ENCODE results near the gene AGBL3. TPM values are rescaled to one million over a fixed set of nuclear protein-coding genes. Genes with fewer than 3 reads are reported as not detected.

AGBL3 gene
- total RNA-seq, 2 experiments from 2014 or later, result 2.2 to 3.6 TPM

DNA sequence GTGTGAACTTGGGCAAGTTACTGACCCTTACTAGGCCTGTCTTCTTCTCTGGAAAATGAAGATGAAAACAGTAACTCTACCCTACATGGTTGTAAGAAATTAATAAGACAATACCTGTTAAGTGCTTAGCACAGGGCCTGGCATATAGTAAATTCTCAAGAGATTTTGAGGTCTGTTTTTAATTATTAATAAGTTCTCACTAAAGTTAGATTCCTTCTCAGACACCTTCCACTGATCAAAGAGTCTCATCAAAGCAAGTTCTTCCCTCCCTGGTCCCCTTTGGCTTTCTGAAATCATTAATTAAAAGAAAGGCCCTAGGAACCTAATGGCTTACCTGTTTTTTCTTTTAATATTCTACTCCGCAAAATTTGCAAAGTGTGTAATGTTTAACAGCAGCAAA lies 166.1 kb downstream of the AGBL3 start:
- peak overlapping the region; percentile 9 for H3K27ac Mint-ChIP-seq
- no peak overlapping the region for H3K4me3 Mint-ChIP-seq
- peaks cover 77% of the 10 kb centered on the region for H3K36me3 Mint-ChIP-seq (ENCODE audit: low read depth)
- CTCF ChIA-PET, result no interaction called here
- H3K9me3 Mint-ChIP-seq (ENCODE audit: insufficient read depth), result peaks cover 42% of the 10 kb centered on the region
- POLR2A ChIA-PET, result no interaction called here
- no peak for DNase-seq
- ATAC-seq, result no peak
- no peaks in the 10 kb centered on the region for H3K27me3 Mint-ChIP-seq (ENCODE audit: low read depth)
- H3K4me1 Mint-ChIP-seq (ENCODE audit: low read depth), result peaks cover 42% of the 10 kb centered on the region

DNA sequence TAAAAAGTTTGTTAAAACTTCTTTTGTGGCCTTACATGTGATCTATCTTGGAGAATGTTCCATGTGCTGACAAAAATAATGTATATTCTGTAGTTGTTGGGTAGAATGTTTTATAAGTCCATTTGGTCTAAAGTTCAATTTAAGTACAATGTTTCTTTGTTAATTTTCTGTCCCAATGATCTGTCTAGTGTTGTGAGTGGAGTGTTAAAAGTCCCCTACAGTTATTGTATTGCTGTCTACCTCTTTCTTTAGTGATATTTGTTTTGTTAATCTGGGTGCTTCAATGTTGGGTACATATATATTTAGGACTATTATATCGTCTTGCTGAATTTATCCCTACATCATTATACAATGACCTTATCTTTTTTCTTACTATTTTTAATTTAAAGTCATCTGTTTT lies 168.4 kb downstream of the AGBL3 start:
- Mint-ChIP-seq H3K27me3 (ENCODE audit: low read depth) (no peaks in the 10 kb centered on the region), H3K4me3 (no peak overlapping the region), H3K4me1 (ENCODE audit: low read depth) (peaks cover 38% of the 10 kb centered on the region), H3K9me3 (ENCODE audit: insufficient read depth) (peaks cover 42% of the 10 kb centered on the region), H3K27ac (no peak overlapping the region), H3K36me3 (ENCODE audit: low read depth) (peaks cover 95% of the 10 kb centered on the region)
- POLR2A ChIA-PET, result no interaction called here
- ATAC-seq (no peak), DNase-seq (no peak)
- CTCF ChIA-PET, result no interaction called here

DNA sequence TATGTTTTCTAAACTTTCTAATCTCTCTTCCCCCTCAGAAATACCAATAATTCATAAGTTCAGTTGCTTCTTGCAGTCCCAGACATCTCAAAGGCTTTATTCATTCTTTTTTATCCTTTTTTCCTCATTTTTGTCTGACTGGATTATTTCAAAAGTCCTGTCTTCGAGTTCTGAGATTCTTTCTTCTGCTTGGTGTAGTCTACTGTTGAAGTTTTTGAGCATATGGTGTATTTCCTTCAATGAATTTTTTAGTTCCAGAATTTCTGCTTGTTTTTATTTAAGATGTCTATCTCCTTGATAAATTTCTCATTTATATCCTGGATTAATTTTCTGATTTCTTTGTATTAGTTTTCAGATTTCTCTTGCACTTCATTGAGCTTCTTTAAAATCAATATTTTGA lies 170.0 kb downstream of the AGBL3 start:
- CTCF ChIA-PET, result interaction anchor here (6.7 kb wide), 1 partner anchor 13 kb away, joined by 45 read pairs; the partner anchor contains the start of gene CYREN

DNA sequence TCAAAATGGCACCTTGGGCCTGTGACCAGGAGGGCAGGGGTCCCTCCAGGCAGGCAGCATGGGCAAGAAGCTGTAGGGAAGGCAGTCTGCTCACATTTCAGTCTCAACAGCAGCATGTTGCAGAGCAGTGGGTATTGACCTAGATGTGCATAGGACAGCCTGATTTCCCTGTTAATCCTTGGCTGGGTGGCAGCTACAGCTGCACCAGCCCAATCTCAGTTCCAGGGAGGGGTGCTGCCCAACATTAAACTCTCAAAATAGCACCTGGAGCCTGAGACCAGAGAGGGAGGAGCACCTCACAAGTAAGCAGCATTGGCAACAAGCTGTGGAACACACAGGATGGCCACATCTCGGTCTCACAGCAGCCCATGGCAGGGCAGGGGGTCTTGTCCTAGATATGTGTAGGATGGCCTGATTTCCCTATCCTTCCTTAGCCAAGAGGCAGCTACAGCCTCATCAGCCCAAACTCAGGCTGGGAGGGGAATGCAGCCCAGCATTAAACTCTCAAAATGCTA lies 171.9 kb downstream of the AGBL3 start:
- CTCF ChIA-PET, result interaction anchor here (6.7 kb wide), 1 partner anchor 11 kb away, joined by 45 read pairs; the partner anchor contains the start of gene CYREN
- POLR2A ChIA-PET, result interaction anchor here (0.6 to 0.8 kb wide), 2 partner anchors 9 to 11 kb away, joined by 3 to 6 read pairs; partner anchors contain the start of gene TMEM140
- Mint-ChIP-seq H3K4me3 (no peak overlapping the region), H3K36me3 (ENCODE audit: low read depth) (peaks cover 94% of the 10 kb centered on the region), H3K27me3 (ENCODE audit: low read depth) (no peaks in the 10 kb centered on the region), H3K27ac (no peak overlapping the region), H3K9me3 (ENCODE audit: insufficient read depth) (peaks cover 54% of the 10 kb centered on the region), H3K4me1 (ENCODE audit: low read depth) (peaks cover 32% of the 10 kb centered on the region)
- ATAC-seq (no peak), DNase-seq (no peak)

More for the DNA sequence above, 170.0 kb downstream of the AGBL3 start:
- DNase-seq, result no peak
- no peaks in the 10 kb centered on the region for H3K27me3 Mint-ChIP-seq (ENCODE audit: low read depth)
- peaks cover 95% of the 10 kb centered on the region for H3K36me3 Mint-ChIP-seq (ENCODE audit: low read depth)
- peaks cover 42% of the 10 kb centered on the region for H3K9me3 Mint-ChIP-seq (ENCODE audit: insufficient read depth)
- ATAC-seq, result no peak
- H3K4me1 Mint-ChIP-seq (ENCODE audit: low read depth), result peaks cover 37% of the 10 kb centered on the region
- POLR2A ChIA-PET, result interaction anchor here (1.0 kb wide), 1 partner anchor 8 kb away, joined by 4 read pairs; the partner anchor contains the start of gene TMEM140
- no peak overlapping the region for H3K27ac Mint-ChIP-seq
- H3K4me3 Mint-ChIP-seq, result no peak overlapping the region

DNA sequence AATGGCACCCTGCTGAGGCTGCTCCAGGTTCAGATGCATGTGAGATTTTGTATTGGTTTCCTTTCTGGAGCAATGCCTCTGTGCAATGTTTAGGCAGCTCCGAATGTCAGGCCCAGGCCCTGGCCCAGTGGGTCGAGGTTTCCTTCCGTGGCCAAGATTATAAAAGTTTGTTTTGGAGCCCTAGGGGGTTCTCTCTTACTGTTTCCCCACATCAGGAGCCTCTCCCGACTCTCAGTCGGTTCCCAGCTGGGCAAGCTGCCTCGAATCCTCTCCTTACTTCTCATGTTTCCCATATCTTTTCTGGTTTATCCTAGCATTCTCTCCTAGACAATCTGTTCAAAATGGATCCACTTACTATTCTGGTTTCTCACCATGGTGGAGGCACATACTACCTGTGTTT lies 172.6 kb downstream of the AGBL3 start:
- peaks cover 90% of the 10 kb centered on the region for H3K36me3 Mint-ChIP-seq (ENCODE audit: low read depth)
- H3K27me3 Mint-ChIP-seq (ENCODE audit: low read depth), result no peaks in the 10 kb centered on the region
- DNase-seq (no peak), ATAC-seq (no peak)
- H3K4me3 Mint-ChIP-seq, result no peak overlapping the region
- ChIA-PET CTCF (interaction anchor here (1.1 to 6.7 kb wide), 2 partner anchors 10 to 11 kb away, joined by 3 to 45 read pairs; partner anchors contain the start of genes CYREN and TMEM140), POLR2A (interaction anchor here (0.6 to 0.8 kb wide), 2 partner anchors 9 to 11 kb away, joined by 3 to 6 read pairs; partner anchors contain the start of gene TMEM140)
- H3K27ac Mint-ChIP-seq, result no peak overlapping the region
- H3K9me3 Mint-ChIP-seq (ENCODE audit: insufficient read depth), result peaks cover 50% of the 10 kb centered on the region
- H3K4me1 Mint-ChIP-seq (ENCODE audit: low read depth), result peaks cover 29% of the 10 kb centered on the region

DNA sequence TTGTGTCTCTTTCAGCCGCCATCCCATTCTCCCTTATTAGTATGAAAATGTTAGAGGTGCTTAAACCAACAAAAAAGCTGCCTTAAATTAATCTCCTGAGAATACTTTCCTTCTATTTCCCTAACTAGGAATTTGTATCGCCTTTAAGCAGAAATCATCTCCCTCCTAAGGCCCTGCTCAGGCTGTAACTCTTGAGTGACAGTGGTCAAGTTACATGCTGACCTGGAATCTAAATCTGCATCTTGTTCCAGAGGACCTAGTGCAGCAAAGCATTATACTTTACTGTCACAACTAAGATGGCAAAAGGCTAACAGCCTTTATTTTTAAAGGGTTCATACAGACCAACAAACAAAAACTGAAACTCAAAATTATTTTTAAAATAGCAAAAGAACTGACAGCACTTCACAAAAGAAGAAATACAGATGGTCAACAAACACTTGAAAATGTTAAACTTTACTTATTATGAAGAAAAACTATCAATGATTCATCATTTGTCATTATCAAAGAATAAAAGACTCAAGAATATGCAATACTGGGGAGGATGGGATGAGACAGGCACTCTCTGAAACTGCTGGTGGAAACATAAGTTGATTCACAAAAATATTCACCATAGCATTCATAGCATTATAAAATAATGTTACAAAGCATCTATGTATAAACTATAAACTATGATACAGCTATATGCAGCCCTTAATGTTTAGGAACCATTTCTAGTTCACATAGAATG lies 173.2 kb downstream of the AGBL3 start:
- Mint-ChIP-seq H3K9me3 (ENCODE audit: insufficient read depth) (peaks cover 43% of the 10 kb centered on the region), H3K27ac (no peak overlapping the region), H3K4me3 (no peak overlapping the region), H3K4me1 (ENCODE audit: low read depth) (peaks cover 29% of the 10 kb centered on the region), H3K27me3 (ENCODE audit: low read depth) (no peaks in the 10 kb centered on the region), H3K36me3 (ENCODE audit: low read depth) (peaks cover 90% of the 10 kb centered on the region)
- DNase-seq (no peak), ATAC-seq (no peak)
- CTCF ChIA-PET, result interaction anchor here (1.1 to 6.7 kb wide), 4 partner anchors 9 to 173 kb away, joined by 3 to 45 read pairs (median 6); partner anchors contain the start of genes AGBL3, CYREN and TMEM140
- POLR2A ChIA-PET, result interaction anchor here (1.5 to 2.4 kb wide), 3 partner anchors 10 to 12 kb away, joined by 4 to 10 read pairs (median 7); partner anchors contain the start of gene TMEM140

DNA sequence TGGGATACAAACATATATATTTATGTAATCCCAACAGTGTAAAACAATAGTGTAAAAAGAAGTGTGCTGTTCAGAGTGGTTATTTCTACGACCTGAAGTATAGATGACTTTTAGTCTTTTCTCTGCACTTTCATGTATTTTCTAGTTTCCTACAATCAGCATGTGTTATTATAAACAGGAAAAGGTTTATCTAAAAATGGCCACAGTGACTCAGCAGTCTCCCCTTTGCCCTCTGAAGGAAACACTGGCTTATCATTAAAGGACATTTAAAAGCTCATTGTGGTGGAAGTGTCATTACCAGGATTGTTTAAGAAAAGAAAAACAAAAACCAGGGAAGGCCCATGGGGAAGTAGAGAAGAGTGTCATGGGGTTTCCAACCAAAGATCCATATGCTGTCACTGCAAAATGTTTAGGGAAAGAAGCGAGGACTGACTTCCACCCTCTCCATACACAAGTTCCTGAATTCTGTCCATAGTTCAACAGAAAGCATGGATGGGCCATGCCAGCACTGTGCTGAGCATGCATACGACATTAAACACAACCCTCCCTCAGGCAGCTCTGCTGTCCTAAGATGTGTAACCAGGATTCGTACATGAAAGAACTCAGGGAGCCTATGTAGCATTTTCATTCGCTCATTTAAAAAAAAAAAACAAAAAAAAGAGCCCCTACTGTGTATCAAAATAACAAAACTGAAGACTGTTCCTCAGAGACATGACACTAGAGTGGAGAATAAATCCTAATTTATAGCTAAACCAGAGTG lies 174.0 kb downstream of the AGBL3 start:
- POLR2A ChIA-PET, result interaction anchor here (1.5 to 2.4 kb wide), 3 partner anchors 9 to 12 kb away, joined by 4 to 10 read pairs (median 7); partner anchors contain the start of gene TMEM140
- H3K4me3 Mint-ChIP-seq, result no peak overlapping the region

DNA sequence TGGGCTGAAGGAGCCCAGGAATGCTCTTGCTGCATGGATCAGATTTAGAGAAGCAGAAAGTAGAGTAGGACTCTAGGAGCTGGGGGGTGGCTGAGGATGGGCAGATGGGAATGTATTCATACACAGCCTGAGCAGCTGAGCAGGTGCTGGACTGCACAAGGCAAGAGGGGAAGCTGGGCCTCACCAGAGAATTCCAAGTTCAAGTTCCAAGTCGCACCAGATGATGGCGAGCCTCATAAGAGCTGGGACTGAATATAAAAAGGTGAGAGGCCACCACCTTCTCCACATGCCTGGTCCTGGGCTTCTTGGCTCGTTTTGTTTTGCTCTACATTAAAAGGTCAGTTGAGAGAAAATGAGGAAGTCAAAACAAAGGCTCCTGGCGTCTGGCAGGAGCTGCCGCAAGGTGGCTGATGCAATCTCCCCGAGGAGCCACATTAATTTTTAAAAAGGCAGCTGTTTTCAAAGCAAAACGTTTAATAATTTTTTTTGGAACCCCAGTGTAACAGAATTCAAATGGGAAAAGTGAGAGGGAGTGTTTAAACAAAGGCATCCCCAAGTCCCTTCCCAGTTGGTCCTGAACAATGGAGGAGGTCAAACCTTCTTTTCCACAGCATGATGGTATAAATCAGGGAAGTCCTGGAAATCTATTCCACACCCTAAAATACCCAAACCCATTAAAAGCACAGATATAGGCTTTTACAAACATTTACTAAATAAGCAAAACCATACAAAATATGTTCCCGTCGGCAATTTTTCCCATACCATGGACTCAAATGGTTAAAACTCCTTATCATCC lies 174.7 kb downstream of the AGBL3 start:
- Mint-ChIP-seq H3K36me3 (ENCODE audit: low read depth) (peaks cover 89% of the 10 kb centered on the region), H3K4me3 (no peak overlapping the region), H3K4me1 (ENCODE audit: low read depth) (peaks cover 33% of the 10 kb centered on the region), H3K27me3 (ENCODE audit: low read depth) (no peaks in the 10 kb centered on the region), H3K27ac (peak overlapping the region; percentile 63), H3K9me3 (ENCODE audit: insufficient read depth) (peaks cover 28% of the 10 kb centered on the region)
- ATAC-seq, result no peak
- CTCF ChIA-PET, result interaction anchor here (1.3 to 6.7 kb wide), 4 partner anchors 8 to 175 kb away, joined by 5 to 45 read pairs (median 7); partner anchors contain the start of genes AGBL3, CYREN and TMEM140
- no peak for DNase-seq
- POLR2A ChIA-PET, result interaction anchor here (1.5 to 2.4 kb wide), 3 partner anchors 8 to 13 kb away, joined by 4 to 10 read pairs (median 7); partner anchors contain the start of gene TMEM140

More for the DNA sequence above, 174.0 kb downstream of the AGBL3 start:
- Mint-ChIP-seq H3K4me1 (ENCODE audit: low read depth) (peaks cover 29% of the 10 kb centered on the region), H3K27ac (peak overlapping the region; percentile 53), H3K9me3 (ENCODE audit: insufficient read depth) (peaks cover 36% of the 10 kb centered on the region), H3K36me3 (ENCODE audit: low read depth) (peaks cover 89% of the 10 kb centered on the region), H3K27me3 (ENCODE audit: low read depth) (no peaks in the 10 kb centered on the region)
- ATAC-seq (peak; percentile 18), DNase-seq (no peak)
- CTCF ChIA-PET, result interaction anchor here (1.1 to 6.7 kb wide), 5 partner anchors 9 to 174 kb away, joined by 3 to 45 read pairs (median 6); partner anchors contain the start of genes AGBL3, CYREN and TMEM140

DNA sequence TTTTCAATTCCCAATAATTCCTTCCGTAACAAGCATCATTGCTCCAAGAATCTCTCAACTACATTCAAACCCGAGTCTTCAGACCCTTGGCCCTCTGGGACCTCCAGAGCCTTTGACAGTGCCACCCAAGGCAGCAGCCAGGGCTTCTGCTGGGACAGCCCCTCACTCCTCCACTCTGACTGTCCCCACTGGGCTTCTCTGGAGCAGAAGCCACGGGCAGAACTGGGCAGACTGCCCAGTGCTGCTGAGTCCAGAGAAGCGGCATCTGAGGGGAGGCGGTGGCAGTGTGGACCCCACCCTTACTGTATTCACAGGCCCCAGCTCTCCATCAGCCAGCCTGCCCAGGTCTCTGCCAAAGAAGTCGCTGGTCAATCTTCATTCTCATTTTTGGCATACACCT lies 175.4 kb downstream of the AGBL3 start:
- Mint-ChIP-seq H3K9me3 (ENCODE audit: insufficient read depth) (peaks cover 22% of the 10 kb centered on the region), H3K4me3 (no peak overlapping the region), H3K27ac (peak overlapping the region; percentile 63), H3K27me3 (ENCODE audit: low read depth) (no peaks in the 10 kb centered on the region), H3K36me3 (ENCODE audit: low read depth) (peaks cover 89% of the 10 kb centered on the region), H3K4me1 (ENCODE audit: low read depth) (peaks cover 38% of the 10 kb centered on the region)
- CTCF ChIA-PET, result interaction anchor here (1.3 to 6.7 kb wide), 2 partner anchors 8 to 14 kb away, joined by 6 to 45 read pairs; partner anchors contain the start of genes CYREN and TMEM140
- POLR2A ChIA-PET, result interaction anchor here (0.7 to 2.4 kb wide), 3 partner anchors 14 to 174 kb away, joined by 3 to 7 read pairs (median 3); partner anchors contain the start of gene TMEM140
- ATAC-seq (peak; percentile 18), DNase-seq (no peak)

DNA sequence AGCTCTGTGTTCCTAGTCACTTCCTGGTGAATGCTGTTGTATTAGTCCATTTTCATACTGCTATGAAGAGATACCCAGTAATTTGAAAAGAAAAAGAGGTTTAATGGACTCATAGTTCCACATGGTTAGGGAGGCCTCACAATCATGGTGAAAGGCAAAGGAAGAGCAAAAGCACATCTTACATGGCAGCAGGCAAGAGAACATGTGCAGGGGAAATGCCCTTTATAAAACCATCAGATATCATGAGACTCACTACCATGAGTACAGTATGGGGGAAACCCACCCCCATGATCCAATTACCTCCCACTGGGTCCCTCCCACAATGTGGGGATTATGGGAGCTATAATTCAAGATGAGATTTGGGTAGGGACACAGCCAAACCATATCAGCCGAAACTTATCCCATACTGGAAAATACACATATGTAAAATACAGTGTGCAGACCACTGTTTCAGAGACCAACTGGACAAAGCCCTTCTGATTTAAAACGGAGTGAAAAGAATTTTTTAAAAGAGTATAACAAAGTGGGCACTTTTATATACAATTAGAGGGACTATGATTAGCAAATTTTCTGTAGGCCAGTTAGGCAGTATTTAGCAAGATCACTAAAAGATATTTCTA lies 176.2 kb downstream of the AGBL3 start:
- CTCF ChIA-PET, result interaction anchor here (1.0 to 6.7 kb wide), 2 partner anchors 7 to 15 kb away, joined by 3 to 45 read pairs; partner anchors contain the start of genes CYREN and TMEM140
- H3K4me1 Mint-ChIP-seq (ENCODE audit: low read depth), result peaks cover 45% of the 10 kb centered on the region

More for the DNA sequence above, 176.2 kb downstream of the AGBL3 start:
- Mint-ChIP-seq H3K27me3 (ENCODE audit: low read depth) (no peaks in the 10 kb centered on the region), H3K36me3 (ENCODE audit: low read depth) (peaks cover 89% of the 10 kb centered on the region), H3K9me3 (ENCODE audit: insufficient read depth) (peaks cover 16% of the 10 kb centered on the region), H3K27ac (no peak overlapping the region), H3K4me3 (no peak overlapping the region)
- ATAC-seq (no peak), DNase-seq (no peak)
- POLR2A ChIA-PET, result interaction anchor here (0.7 to 1.0 kb wide), 2 partner anchors 15 to 175 kb away, joined by 3 read pairs; partner anchors contain the start of gene TMEM140
